ENCODE data around the gene AKR7A3.

AKR7A3 gene

DNA sequence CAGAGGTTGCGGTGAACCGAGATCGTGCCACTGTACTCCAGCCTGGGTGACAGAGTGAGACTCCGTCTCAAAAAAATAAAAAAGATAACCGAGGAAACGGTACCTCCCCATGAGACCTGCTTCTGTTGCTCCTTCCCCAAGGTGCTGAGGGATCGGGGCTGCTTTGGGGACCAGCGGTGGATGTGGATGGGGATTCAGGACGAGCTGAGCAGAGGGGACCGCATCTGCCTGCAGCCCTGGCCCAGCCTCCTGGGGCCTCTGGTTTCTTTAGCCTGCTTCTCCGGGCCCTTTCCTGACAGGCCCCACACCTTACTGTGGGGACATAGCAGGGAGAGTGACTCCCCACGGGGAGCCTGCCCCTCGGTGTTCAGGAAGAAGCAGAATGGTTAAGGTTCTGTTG is 40.6 kb upstream of the AKR7A3 start:
- H3K27me3 ChIP-seq (ENCODE audit: control insufficient read depth, insufficient read depth, low read length, poor library complexity, severe bottlenecking): no peaks in the 10 kb centered on the region
- H3K27ac ChIP-seq (ENCODE audit: insufficient read depth, low read depth, low read length, poor library complexity, severe bottlenecking): no peak overlapping the region
- H3K36me3 ChIP-seq (ENCODE audit: control insufficient read depth, insufficient read depth, low read length): peaks cover 7% of the 10 kb centered on the region
- no peak overlapping the region for H3K4me3 ChIP-seq (ENCODE audit: insufficient read depth, low read depth, low read length)
- no peaks in the 10 kb centered on the region for H3K9me3 ChIP-seq (ENCODE audit: control insufficient read depth, low read length)
- 94 to 95% methylated on average over 13 of the region's 13 CpGs for WGBS, 2 experiments
- no peaks in the 10 kb centered on the region for H3K4me1 ChIP-seq (ENCODE audit: control insufficient read depth, insufficient read depth, low read length)

GRCh38 chr1:19328486-19328885 is 39.9 kb upstream of the AKR7A3 start:
- Histone ChIP-seq H3K4me1 (ENCODE audit: control insufficient read depth, insufficient read depth, low read length) (no peaks in the 10 kb centered on the region), H3K36me3 (ENCODE audit: control insufficient read depth, insufficient read depth, low read length) (peaks cover 7% of the 10 kb centered on the region)
- 95% methylated on average over 18 of the region's 18 CpGs for WGBS, 2 experiments

GRCh38 chr1:19327736-19328135 is 39.2 kb upstream of the AKR7A3 start:
- Histone ChIP-seq H3K27me3 (ENCODE audit: control insufficient read depth, insufficient read depth, low read length, poor library complexity, severe bottlenecking) (no peaks in the 10 kb centered on the region), H3K9me3 (ENCODE audit: control insufficient read depth, low read length) (no peaks in the 10 kb centered on the region), H3K4me3 (ENCODE audit: insufficient read depth, low read depth, low read length) (no peak overlapping the region), H3K4me1 (ENCODE audit: control insufficient read depth, insufficient read depth, low read length) (no peaks in the 10 kb centered on the region), H3K36me3 (ENCODE audit: control insufficient read depth, insufficient read depth, low read length) (peaks cover 7% of the 10 kb centered on the region), H3K27ac (ENCODE audit: insufficient read depth, low read depth, low read length, poor library complexity, severe bottlenecking) (no peak overlapping the region)
- WGBS, 2 experiments: 94 to 96% methylated on average over 9 of the region's 9 CpGs

More at GRCh38 chr1:19328486-19328885, 39.9 kb upstream of the AKR7A3 start:
- Histone ChIP-seq H3K4me3 (ENCODE audit: insufficient read depth, low read depth, low read length) (no peak overlapping the region), H3K27me3 (ENCODE audit: control insufficient read depth, insufficient read depth, low read length, poor library complexity, severe bottlenecking) (no peaks in the 10 kb centered on the region), H3K9me3 (ENCODE audit: control insufficient read depth, low read length) (no peaks in the 10 kb centered on the region), H3K27ac (ENCODE audit: insufficient read depth, low read depth, low read length, poor library complexity, severe bottlenecking) (no peak overlapping the region)

GRCh38 chr1:19327301-19327700 is 38.7 kb upstream of the AKR7A3 start:
- H3K27ac ChIP-seq (ENCODE audit: insufficient read depth, low read depth, low read length, poor library complexity, severe bottlenecking): no peak overlapping the region
- 94 to 95% methylated on average over 16 of the region's 16 CpGs for WGBS, 2 experiments
- H3K27me3 ChIP-seq (ENCODE audit: control insufficient read depth, insufficient read depth, low read length, poor library complexity, severe bottlenecking): no peaks in the 10 kb centered on the region
- H3K36me3 ChIP-seq (ENCODE audit: control insufficient read depth, insufficient read depth, low read length): peaks cover 7% of the 10 kb centered on the region
- H3K9me3 ChIP-seq (ENCODE audit: control insufficient read depth, low read length): no peaks in the 10 kb centered on the region
- no peak overlapping the region for H3K4me3 ChIP-seq (ENCODE audit: insufficient read depth, low read depth, low read length)
- H3K4me1 ChIP-seq (ENCODE audit: control insufficient read depth, insufficient read depth, low read length): no peaks in the 10 kb centered on the region

GRCh38 chr1:19326748-19327065 is 38.1 kb upstream of the AKR7A3 start:
- peaks cover 7% of the 10 kb centered on the region for H3K36me3 ChIP-seq (ENCODE audit: control insufficient read depth, insufficient read depth, low read length)
- no peaks in the 10 kb centered on the region for H3K9me3 ChIP-seq (ENCODE audit: control insufficient read depth, low read length)
- H3K4me1 ChIP-seq (ENCODE audit: control insufficient read depth, insufficient read depth, low read length): no peaks in the 10 kb centered on the region
- H3K27ac ChIP-seq (ENCODE audit: insufficient read depth, low read depth, low read length, poor library complexity, severe bottlenecking): no peak overlapping the region
- no peaks in the 10 kb centered on the region for H3K27me3 ChIP-seq (ENCODE audit: control insufficient read depth, insufficient read depth, low read length, poor library complexity, severe bottlenecking)
- no peak overlapping the region for H3K4me3 ChIP-seq (ENCODE audit: insufficient read depth, low read depth, low read length)
- WGBS, 2 experiments: 89 to 90% methylated on average over 6 of the region's 6 CpGs

DNA sequence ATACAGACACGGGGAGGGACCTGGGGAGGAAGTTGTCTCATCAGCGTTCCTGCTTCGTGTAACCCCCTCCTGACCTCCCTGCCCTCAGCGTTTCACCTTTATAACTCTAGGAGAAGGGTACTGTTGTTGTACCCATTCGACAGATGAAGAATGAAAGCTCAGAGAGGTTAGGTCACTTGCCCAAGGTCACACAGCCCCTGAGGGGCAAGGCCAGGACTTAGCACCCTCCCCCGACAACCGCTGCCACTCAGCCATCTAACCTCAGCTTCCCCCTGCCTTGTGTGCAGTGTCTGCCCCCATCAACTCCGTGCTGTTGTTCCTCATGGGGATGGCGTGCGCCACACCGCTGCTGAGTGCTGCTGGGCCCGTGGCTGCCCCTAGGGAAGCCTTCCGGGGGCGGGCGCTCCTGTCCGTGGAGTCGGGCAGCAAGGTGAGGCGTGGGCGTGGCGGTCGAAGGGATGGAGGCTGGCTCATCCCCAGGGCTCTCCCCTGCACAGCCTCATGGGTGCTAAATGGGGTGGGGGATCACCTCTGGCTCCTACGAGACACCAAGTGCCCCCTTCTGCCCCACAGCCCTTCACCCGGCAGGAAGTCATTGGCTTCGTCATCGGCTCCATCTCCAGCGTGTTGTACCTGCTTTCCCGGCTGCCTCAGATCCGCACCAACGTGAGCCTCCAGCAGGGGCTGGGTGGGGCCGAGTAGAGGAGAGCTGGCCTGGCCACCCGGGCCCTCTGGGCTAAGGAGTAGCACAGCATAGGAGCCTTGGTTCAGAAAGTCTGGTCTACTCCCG is 37.6 kb upstream of the AKR7A3 start:
- H3K27ac ChIP-seq (ENCODE audit: insufficient read depth, low read depth, low read length, poor library complexity, severe bottlenecking): no peak overlapping the region
- H3K9me3 ChIP-seq (ENCODE audit: control insufficient read depth, low read length): no peaks in the 10 kb centered on the region
- H3K4me3 ChIP-seq (ENCODE audit: insufficient read depth, low read depth, low read length): no peak overlapping the region
- peaks cover 7% of the 10 kb centered on the region for H3K36me3 ChIP-seq (ENCODE audit: control insufficient read depth, insufficient read depth, low read length)
- H3K27me3 ChIP-seq (ENCODE audit: control insufficient read depth, insufficient read depth, low read length, poor library complexity, severe bottlenecking): no peaks in the 10 kb centered on the region
- H3K4me1 ChIP-seq (ENCODE audit: control insufficient read depth, insufficient read depth, low read length): no peaks in the 10 kb centered on the region
- 92 to 94% methylated on average over 32 of the region's 32 CpGs for WGBS, 2 experiments

- Histone ChIP-seq H3K27ac (ENCODE audit: insufficient read depth, low read depth, low read length, poor library complexity, severe bottlenecking) (no peak overlapping the region), H3K9me3 (ENCODE audit: control insufficient read depth, low read length) (no peaks in the 10 kb centered on the region), H3K4me3 (ENCODE audit: insufficient read depth, low read depth, low read length) (no peak overlapping the region), H3K27me3 (ENCODE audit: control insufficient read depth, insufficient read depth, low read length, poor library complexity, severe bottlenecking) (no peaks in the 10 kb centered on the region), H3K4me1 (ENCODE audit: control insufficient read depth, insufficient read depth, low read length) (no peaks in the 10 kb centered on the region), H3K36me3 (ENCODE audit: control insufficient read depth, insufficient read depth, low read length) (peaks cover 7% of the 10 kb centered on the region)
- 91 to 94% methylated on average over 19 of the region's 19 CpGs for WGBS, 2 experiments
Observed at GRCh38 chr1:19325368-19325957, 36.9 kb upstream of the AKR7A3 start.

DNA sequence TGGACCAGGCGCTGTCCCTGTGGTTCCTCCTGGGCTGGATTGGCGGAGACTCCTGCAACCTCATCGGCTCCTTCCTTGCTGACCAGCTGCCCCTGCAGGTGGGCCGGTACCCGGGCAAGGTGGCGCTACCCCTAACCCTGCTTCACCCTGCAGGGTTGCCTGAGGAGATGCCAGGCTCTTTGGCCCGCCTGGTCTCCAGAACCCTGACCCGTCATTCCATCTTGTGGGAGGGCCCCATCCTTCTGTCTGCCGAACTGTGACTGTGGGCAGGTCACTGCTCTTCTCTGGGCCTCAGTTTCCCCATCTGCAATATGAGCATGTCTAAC is 36.1 kb upstream of the AKR7A3 start:
- H3K9me3 ChIP-seq (ENCODE audit: control insufficient read depth, low read length): no peaks in the 10 kb centered on the region
- no peaks in the 10 kb centered on the region for H3K4me1 ChIP-seq (ENCODE audit: control insufficient read depth, insufficient read depth, low read length)
- H3K27ac ChIP-seq (ENCODE audit: insufficient read depth, low read depth, low read length, poor library complexity, severe bottlenecking): no peak overlapping the region
- no peak overlapping the region for H3K4me3 ChIP-seq (ENCODE audit: insufficient read depth, low read depth, low read length)
- peaks cover 7% of the 10 kb centered on the region for H3K36me3 ChIP-seq (ENCODE audit: control insufficient read depth, insufficient read depth, low read length)
- WGBS, 2 experiments: 94% methylated on average over 9 of the region's 9 CpGs
- H3K27me3 ChIP-seq (ENCODE audit: control insufficient read depth, insufficient read depth, low read length, poor library complexity, severe bottlenecking): no peaks in the 10 kb centered on the region

- peaks cover 7% of the 10 kb centered on the region for H3K36me3 ChIP-seq (ENCODE audit: control insufficient read depth, insufficient read depth, low read length)
- no peaks in the 10 kb centered on the region for H3K27me3 ChIP-seq (ENCODE audit: control insufficient read depth, insufficient read depth, low read length, poor library complexity, severe bottlenecking)
- 89 to 91% methylated on average over 23 of the region's 23 CpGs for WGBS, 2 experiments
- no peaks in the 10 kb centered on the region for H3K9me3 ChIP-seq (ENCODE audit: control insufficient read depth, low read length)
- no peak overlapping the region for H3K27ac ChIP-seq (ENCODE audit: insufficient read depth, low read depth, low read length, poor library complexity, severe bottlenecking)
- H3K4me3 ChIP-seq (ENCODE audit: insufficient read depth, low read depth, low read length): no peak overlapping the region
- no peaks in the 10 kb centered on the region for H3K4me1 ChIP-seq (ENCODE audit: control insufficient read depth, insufficient read depth, low read length)
Observed at GRCh38 chr1:19323987-19324664, 35.6 kb upstream of the AKR7A3 start.

- Histone ChIP-seq H3K27me3 (ENCODE audit: control insufficient read depth, insufficient read depth, low read length, poor library complexity, severe bottlenecking) (no peaks in the 10 kb centered on the region), H3K4me3 (ENCODE audit: insufficient read depth, low read depth, low read length) (no peak overlapping the region), H3K27ac (ENCODE audit: insufficient read depth, low read depth, low read length, poor library complexity, severe bottlenecking) (no peak overlapping the region), H3K36me3 (ENCODE audit: control insufficient read depth, insufficient read depth, low read length) (peaks cover 7% of the 10 kb centered on the region), H3K4me1 (ENCODE audit: control insufficient read depth, insufficient read depth, low read length) (no peaks in the 10 kb centered on the region), H3K9me3 (ENCODE audit: control insufficient read depth, low read length) (no peaks in the 10 kb centered on the region)
- 82 to 83% methylated on average over 10 of the region's 10 CpGs for WGBS, 2 experiments
Observed at GRCh38 chr1:19322481-19322880, 33.9 kb upstream of the AKR7A3 start.

Data from ectodermal cell (in vitro differentiated cells).